Lower leg skin (tissue), 4 donors: ENCODE measurements around the gene ST6GAL1. TPM values are rescaled to one million over a fixed set of nuclear protein-coding genes. Genes with fewer than 3 reads are reported as not detected.

ENCODE experiments used
- DNase-seq, 2 donors: peaks; one replicate each; pipeline ENCODE4 v3.0.0-alpha.2; 2019; ENCODE audit warnings: low spot score in 2 of 2
- H3K4me3 ChIP-seq: fragments of 200-600 bp; sonication (generic); 2 replicates; pipeline ENCODE4 v1.5.1; 2017; ENCODE audit warnings: mild to moderate bottlenecking, low read depth; ENCODE audit not compliant: poor library complexity, severe bottlenecking
- POLR2A ChIP-seq, 2 donors: fragments of 450-650 bp; IDR thresholded peaks; one replicate each; pipeline ENCODE4 v1.6.1; 2016 to 2017; ENCODE audit warnings: antibody characterized with exemption in 2 of 2, mild to moderate bottlenecking in 1 of 2, moderate library complexity in 1 of 2
- WGBS, 2 donors: methylation state at CpG; one replicate each; pipeline ENCODE4 v1.1.5; 2018; 5-methylcytosine and 5-hydroxymethylcytosine counted together
- intact Hi-C: fragments of 100-400 bp; cut with DNase I; formaldehyde crosslinking; loops from one replicate; pipeline ENCODE4 v1.15.0; 2023; ENCODE audit warnings: low total_unique reads
- total RNA-seq, 4 donors: library from RNA; depleted of rRNA; stranded (reverse); fragments of >200 nt; gene quantifications; one replicate each; pipeline ENCODE4 v1.1.0, GENCODE V29; 2016
- TF ChIP-seq, protein P1 (sequence below), 3 donors: fragments of 450-650 bp; IDR thresholded peaks; one replicate each; pipeline ENCODE4 v1.5.1; 2016; ENCODE audit warnings: antibody characterized with exemption in 3 of 3, mild to moderate bottlenecking in 3 of 3, moderate library complexity in 2 of 3

Gene ST6GAL1
- total RNA-seq, 4 donors from 2014 or later: 12.8 to 44.5 (median 25.2) TPM

DNA sequence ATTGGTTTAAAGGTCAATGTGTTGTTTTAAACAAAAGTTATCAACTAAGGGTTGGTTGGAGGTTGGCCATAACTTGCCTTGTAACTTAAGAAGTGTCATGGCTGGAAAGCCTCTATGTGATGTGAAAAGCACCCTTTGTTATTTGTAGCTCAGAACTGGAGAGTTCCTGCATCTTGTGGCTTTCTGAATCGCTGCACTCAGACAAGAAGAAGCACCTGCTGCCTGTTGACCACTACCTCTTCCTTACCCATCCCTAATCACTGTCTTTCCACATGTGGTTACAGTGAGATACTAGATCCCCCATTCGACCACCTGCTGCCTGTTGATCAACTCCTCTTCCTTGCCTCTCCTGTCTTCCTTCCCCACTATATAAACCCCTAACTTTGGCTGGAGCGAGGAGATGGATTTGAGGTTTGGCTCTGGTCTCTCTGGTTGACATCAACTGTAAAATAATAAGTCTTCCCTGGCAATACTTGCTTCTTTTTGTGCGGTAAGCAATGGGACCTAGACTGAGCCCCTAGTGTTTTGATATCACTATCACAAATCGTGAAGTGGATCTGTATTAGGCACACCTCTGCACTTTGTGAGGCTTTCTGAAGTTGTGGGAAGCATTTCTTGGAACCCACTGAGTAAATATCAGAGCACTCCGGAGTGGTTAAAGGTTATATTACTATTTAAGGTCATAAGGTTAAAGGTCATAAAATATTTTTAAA lies 195.1 kb downstream of the ST6GAL1 start:
- no peak for DNase-seq
- H3K4me3 ChIP-seq: no peak overlapping the region
- intact Hi-C loops: no loop called here
- WGBS, 2 donors: 81 to 85% methylated on average over 6 of the region's 6 CpGs
- TF ChIP-seq, protein P1, sequence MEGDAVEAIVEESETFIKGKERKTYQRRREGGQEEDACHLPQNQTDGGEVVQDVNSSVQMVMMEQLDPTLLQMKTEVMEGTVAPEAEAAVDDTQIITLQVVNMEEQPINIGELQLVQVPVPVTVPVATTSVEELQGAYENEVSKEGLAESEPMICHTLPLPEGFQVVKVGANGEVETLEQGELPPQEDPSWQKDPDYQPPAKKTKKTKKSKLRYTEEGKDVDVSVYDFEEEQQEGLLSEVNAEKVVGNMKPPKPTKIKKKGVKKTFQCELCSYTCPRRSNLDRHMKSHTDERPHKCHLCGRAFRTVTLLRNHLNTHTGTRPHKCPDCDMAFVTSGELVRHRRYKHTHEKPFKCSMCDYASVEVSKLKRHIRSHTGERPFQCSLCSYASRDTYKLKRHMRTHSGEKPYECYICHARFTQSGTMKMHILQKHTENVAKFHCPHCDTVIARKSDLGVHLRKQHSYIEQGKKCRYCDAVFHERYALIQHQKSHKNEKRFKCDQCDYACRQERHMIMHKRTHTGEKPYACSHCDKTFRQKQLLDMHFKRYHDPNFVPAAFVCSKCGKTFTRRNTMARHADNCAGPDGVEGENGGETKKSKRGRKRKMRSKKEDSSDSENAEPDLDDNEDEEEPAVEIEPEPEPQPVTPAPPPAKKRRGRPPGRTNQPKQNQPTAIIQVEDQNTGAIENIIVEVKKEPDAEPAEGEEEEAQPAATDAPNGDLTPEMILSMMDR (IDR thresholded peaks at IDR 0.05): no peak
- TF ChIP-seq POLR2A (IDR thresholded peaks at IDR 0.05): no peak

Other genes starting within 250 kb of the ST6GAL1 start
- not detected for gene KNG1, start 213.2 kb upstream of the ST6GAL1 start, total RNA-seq
- gene EIF4A2, start 146.9 kb upstream of the ST6GAL1 start, total RNA-seq: 100 to 1,000 TPM; 224 to 547 (median 310) TPM
- 10 to 100 TPM in 2 of 4 donors, 1 to 10 TPM in 2; 6.3 to 14.0 (median 10.5) TPM for gene RFC4, start 124.0 kb upstream of the ST6GAL1 start, total RNA-seq
- gene ADIPOQ, start 87.8 kb upstream of the ST6GAL1 start, total RNA-seq: 10 to 100 TPM in 2 of 4 donors, 1 to 10 TPM in 2; 1.1 to 15.6 (median 7.7) TPM
- gene RPL39L, start 209.0 kb downstream of the ST6GAL1 start, total RNA-seq: 10 to 100 TPM in 2 of 4 donors, 1 to 10 TPM in 2; 3.0 to 29.8 (median 11.6) TPM